Transverse colon (tissue), 4 donors: ENCODE measurements around the gene SLC16A9.
A peak's percentile ranks its signal among the peaks of the same experiment; 100 is the strongest.

ENCODE experiments used
- EP300 ChIP-seq: sonication (generic); formaldehyde crosslinking; IDR thresholded peaks from one replicate; pipeline ENCODE4 v1.6.1; 2017; ENCODE audit warnings: antibody characterized with exemption, low read depth
- POLR2A ChIP-seq: fragments of 450-650 bp; IDR thresholded peaks from one replicate; pipeline ENCODE4 v1.6.1; 2016; ENCODE audit warnings: antibody characterized with exemption, mild to moderate bottlenecking, moderate library complexity
- POLR2AphosphoS5 ChIP-seq, 3 donors: sonication (generic); formaldehyde crosslinking; IDR thresholded peaks; one replicate each; pipeline ENCODE4 v1.6.1; 2016; ENCODE audit warnings: antibody characterized with exemption in 3 of 3
- TF ChIP-seq, protein P1 (sequence below), 5 experiments: fragments of 200-600 bp in 3 of 5; fragments of 450-650 bp in 2 of 5; sonication (generic) in 3 of 5; IDR thresholded peaks; 1 replicate in 2 of 5; 2 replicates in 3 of 5; pipeline ENCODE4 v1.5.1; 2016 to 2017; ENCODE audit warnings: antibody characterized with exemption in 5 of 5, inconsistent platforms in 3 of 5, mild to moderate bottlenecking in 2 of 5, moderate library complexity in 1 of 5

DNA sequence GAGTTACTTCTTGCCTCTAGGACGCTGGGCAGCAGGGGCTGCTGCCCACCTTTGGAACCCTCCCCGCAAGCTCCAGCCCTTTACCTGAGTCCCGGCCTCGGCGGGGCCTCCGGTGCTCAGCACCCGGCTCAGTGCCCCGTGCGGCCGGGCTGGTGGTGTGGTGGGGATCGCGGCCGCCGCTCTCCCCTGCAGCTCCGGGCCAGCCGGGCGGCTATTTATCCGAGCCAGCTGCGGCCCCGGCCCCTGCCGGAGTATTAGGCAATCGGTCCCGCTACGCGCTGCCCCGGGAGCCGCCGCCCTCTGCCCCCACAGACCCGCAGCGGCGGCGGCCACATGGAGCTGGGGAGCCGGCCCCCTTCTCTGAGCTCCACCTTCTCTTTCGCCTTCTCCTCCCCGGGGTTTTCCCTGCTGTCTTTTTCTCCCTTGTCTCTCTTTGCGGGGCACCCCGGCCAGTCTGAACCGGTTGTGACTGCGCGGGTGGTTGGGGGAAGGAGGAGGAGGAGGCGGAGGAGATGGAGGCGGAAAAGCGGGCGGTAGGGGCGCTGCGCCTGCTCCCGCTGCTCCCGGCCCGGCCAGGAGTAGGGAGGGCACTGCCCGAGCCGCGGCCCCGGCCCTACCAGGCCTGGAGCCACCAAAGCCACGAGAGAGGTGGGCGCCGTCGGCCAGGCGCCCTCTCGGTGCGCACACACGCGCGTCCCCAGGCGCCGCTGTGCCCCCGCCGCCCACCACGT is at the start of gene SLC16A9:
- TF ChIP-seq, protein P1, sequence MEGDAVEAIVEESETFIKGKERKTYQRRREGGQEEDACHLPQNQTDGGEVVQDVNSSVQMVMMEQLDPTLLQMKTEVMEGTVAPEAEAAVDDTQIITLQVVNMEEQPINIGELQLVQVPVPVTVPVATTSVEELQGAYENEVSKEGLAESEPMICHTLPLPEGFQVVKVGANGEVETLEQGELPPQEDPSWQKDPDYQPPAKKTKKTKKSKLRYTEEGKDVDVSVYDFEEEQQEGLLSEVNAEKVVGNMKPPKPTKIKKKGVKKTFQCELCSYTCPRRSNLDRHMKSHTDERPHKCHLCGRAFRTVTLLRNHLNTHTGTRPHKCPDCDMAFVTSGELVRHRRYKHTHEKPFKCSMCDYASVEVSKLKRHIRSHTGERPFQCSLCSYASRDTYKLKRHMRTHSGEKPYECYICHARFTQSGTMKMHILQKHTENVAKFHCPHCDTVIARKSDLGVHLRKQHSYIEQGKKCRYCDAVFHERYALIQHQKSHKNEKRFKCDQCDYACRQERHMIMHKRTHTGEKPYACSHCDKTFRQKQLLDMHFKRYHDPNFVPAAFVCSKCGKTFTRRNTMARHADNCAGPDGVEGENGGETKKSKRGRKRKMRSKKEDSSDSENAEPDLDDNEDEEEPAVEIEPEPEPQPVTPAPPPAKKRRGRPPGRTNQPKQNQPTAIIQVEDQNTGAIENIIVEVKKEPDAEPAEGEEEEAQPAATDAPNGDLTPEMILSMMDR (IDR thresholded peaks at IDR 0.05) = peak; percentile 28 to 40 (median 32)
- TF ChIP-seq POLR2AphosphoS5 (IDR thresholded peaks at IDR 0.05) (no peak), POLR2A (peak; percentile 43), EP300 (no peak)
